ENCODE results near the gene HFE. TPM values are rescaled to one million over a fixed set of nuclear protein-coding genes. Genes with fewer than 3 reads are reported as not detected.

HFE gene
- polyA plus RNA-seq, 2 of the 4 experiments (the other 2 are of a cell fraction): 19.9 to 31.7 TPM

- H3K4me1 ChIP-seq: peaks cover under 1% of the 10 kb centered on the region; the same call in 1 of the 3 replicates
- 97% methylated on average over 3 of the region's 4 CpGs for WGBS (ENCODE audit: missing lambda C conversion rate)
- no peak for FAIRE-seq
- H3K4me3 ChIP-seq: no peak overlapping the region
- DNase-seq (ENCODE audit: low read depth in 1 of 2, low spot score in 1 of 2): no peak
- no peak overlapping the region for H3K27ac ChIP-seq
- peak; percentile 58 to 62; a peak in 4 of 6 replicates for ATAC-seq
- CTCF ChIA-PET: interaction anchor here (0.9 to 2.4 kb wide), 2 partner anchors 16 to 75 kb away, joined by 4 to 9 read pairs; no protein-coding TSS in a partner anchor
- TF ChIP-seq RARB (CRISPR knock-in tag; IDR thresholded peaks at IDR 0.05) (no peak), MAX (IDR thresholded peaks at IDR 0.05) (no peak), RAD21 (conservative IDR thresholded peaks at IDR 0.05 in 1 of 2, IDR thresholded peaks at IDR 0.05 in 1 of 2) (no peak), RCOR1 (IDR thresholded peaks at IDR 0.05; ENCODE audit: low read depth, low read length) (no peak), HMGXB4 (CRISPR knock-in tag; IDR thresholded peaks at IDR 0.05; ENCODE audit: borderline replicate concordance) (no peak), HOXB5 (CRISPR knock-in tag; IDR thresholded peaks at IDR 0.05) (no peak), HOXA7 (CRISPR knock-in tag; IDR thresholded peaks at IDR 0.05) (no peak), ZSCAN20 (CRISPR knock-in tag; IDR thresholded peaks at IDR 0.05) (no peak), POLR2A (IDR thresholded peaks at IDR 0.05; ENCODE audit: low read length) (no peak), ZFP36 (IDR thresholded peaks at IDR 0.05; ENCODE audit: borderline replicate concordance, partially characterized antibody) (no peak), POLR2AphosphoS2 (conservative IDR thresholded peaks at IDR 0.05; ENCODE audit: low read length) (no peak), CBX8 (IDR thresholded peaks at IDR 0.05) (no peak)
- H3K9me3 ChIP-seq: no peaks in the 10 kb centered on the region
- POLR2A ChIA-PET: interaction anchor here (0.6 to 0.9 kb wide), 3 partner anchors 9 to 35 kb away, joined by 3 to 4 read pairs (median 3); a partner anchor contains a TSS
- H3K4me2 ChIP-seq: no peak overlapping the region
These were observed 54.2 kb downstream of the HFE start for GRCh38 chr6:26141378-26141904.

- no peak overlapping the region for H3K4me2 ChIP-seq
- DNase-seq (ENCODE audit: low read depth in 1 of 2, low spot score in 1 of 2) (no peak), FAIRE-seq (no peak), ATAC-seq (no peak)
- H3K27ac ChIP-seq: no peak overlapping the region
- TF ChIP-seq FOSB (CRISPR knock-in tag; IDR thresholded peaks at IDR 0.05) (no peak), SREBF2 (IDR thresholded peaks at IDR 0.05) (no peak), E2F6 (IDR thresholded peaks at IDR 0.05; ENCODE audit: borderline replicate concordance, low read depth) (no peak), POLR2AphosphoS2 (conservative IDR thresholded peaks at IDR 0.05; ENCODE audit: low read length) (no peak), CHD2 (IDR thresholded peaks at IDR 0.05; ENCODE audit: low read length, partially characterized antibody) (no peak), RNF2 (IDR thresholded peaks at IDR 0.05; ENCODE audit: borderline replicate concordance, low read depth) (no peak), EHF (CRISPR knock-in tag; IDR thresholded peaks at IDR 0.05) (no peak), BHLHE40 (IDR thresholded peaks at IDR 0.05; ENCODE audit: low read depth, low read length) (no peak), HEYL (CRISPR knock-in tag; IDR thresholded peaks at IDR 0.05) (no peak), PHF8 (IDR thresholded peaks at IDR 0.05; ENCODE audit: borderline replicate concordance, low read depth) (no peak), ESRRA (IDR thresholded peaks at IDR 0.05; ENCODE audit: borderline replicate concordance, low read length) (no peak)
- ChIA-PET POLR2A (interaction anchor here (0.6 to 0.7 kb wide), 2 partner anchors 9 to 34 kb away, joined by 3 to 4 read pairs; no protein-coding TSS in a partner anchor), CTCF (interaction anchor here (0.9 to 2.4 kb wide), 2 partner anchors 17 to 76 kb away, joined by 4 to 9 read pairs; no protein-coding TSS in a partner anchor)
- H3K9me3 ChIP-seq: no peaks in the 10 kb centered on the region
- 100% methylated on average over 1 of the region's 2 CpGs for WGBS (ENCODE audit: missing lambda C conversion rate)
- no peaks in the 10 kb centered on the region for H3K4me1 ChIP-seq
- no peak overlapping the region for H3K4me3 ChIP-seq
These were observed 54.8 kb downstream of the HFE start for GRCh38 chr6:26142026-26142425.

Other genes starting within 250 kb of the HFE start
- gene SLC17A3, start 213.2 kb upstream of the HFE start, polyA plus RNA-seq (2011; rRNA removed): 7.5 and 9.0 TPM in 2 replicates
- 3.8 to 5.3 TPM (median 4.4 TPM) in 3 replicates for gene SLC17A3, start 213.2 kb upstream of the HFE start, polyA plus RNA-seq (2017; fragmentation: RNase III; extraction: RNeasy Plus Mini Kit Qiagen cat#74134 plus additional on column Dnase treatment)
- gene SLC17A2, start 156.7 kb upstream of the HFE start, polyA plus RNA-seq (2011; rRNA removed): not detected in 2 replicates
- not detected in 3 replicates for gene SLC17A2, start 156.7 kb upstream of the HFE start, polyA plus RNA-seq (2017; fragmentation: RNase III; extraction: RNeasy Plus Mini Kit Qiagen cat#74134 plus additional on column Dnase treatment)
- gene TRIM38, start 124.6 kb upstream of the HFE start, polyA plus RNA-seq (2011; rRNA removed): 3.4 and 3.8 TPM in 2 replicates
- 1.5 to 2.0 TPM (median 1.7 TPM) in 3 replicates for gene TRIM38, start 124.6 kb upstream of the HFE start, polyA plus RNA-seq (2017; fragmentation: RNase III; extraction: RNeasy Plus Mini Kit Qiagen cat#74134 plus additional on column Dnase treatment)

Measured in A549 (cell line).